ENCODE measurements around the gene TELO2. TPM values are rescaled to one million over a fixed set of nuclear protein-coding genes. Genes with fewer than 3 reads are reported as not detected.
A peak's percentile ranks its signal among the peaks of the same experiment; 100 is the strongest.

TELO2 gene
- polyA plus RNA-seq, 2 of the 4 experiments (the other 2 are of a cell fraction) = 10.6 to 34.8 TPM

DNA sequence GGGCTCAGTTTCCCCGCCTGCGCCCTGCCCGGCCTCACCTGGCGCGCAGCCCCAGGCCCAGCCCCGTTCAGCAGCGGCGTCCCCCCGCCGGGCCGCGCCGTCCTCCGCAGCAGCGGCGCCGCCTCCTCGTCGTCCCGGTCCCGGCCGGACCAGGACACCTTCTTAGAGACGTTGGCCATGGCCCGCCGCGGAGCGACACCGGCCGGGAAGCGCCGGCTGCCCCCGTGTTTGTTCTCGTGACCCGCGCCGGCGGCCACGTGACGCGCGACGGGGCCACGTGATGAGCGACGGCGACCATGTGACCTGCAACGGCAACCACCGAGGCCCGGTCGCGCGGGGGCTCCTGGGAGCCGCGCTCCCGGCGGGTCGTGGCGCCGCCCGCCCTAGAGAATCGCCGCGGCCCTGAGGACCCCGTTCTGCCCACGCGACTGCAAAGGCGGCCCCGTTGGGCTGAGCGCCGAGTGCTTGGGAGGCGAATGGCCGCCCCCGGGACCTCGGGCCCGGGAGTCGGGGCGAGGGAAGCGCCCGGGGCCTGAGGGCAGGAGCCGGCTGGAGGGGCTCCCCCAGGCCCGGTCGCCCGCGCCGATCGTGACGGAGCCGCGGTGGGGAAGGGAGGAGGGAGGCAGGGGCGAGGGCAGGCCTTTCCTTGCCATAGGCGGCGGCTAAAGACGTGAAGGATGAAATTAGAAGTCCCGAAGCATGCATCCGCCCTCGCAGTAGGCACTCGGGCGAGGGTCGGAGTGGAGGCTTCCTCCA is 18.2 kb upstream of the TELO2 start, which contains the start of gene CLCN7:
CLCN7 (minus strand) TSS at position 233 of the 756 bp plus-strand sequence; CDS start at position 179, 54 bp downstream.
- Histone ChIP-seq H3K9me3 (no peaks in the 10 kb centered on the region), H3K27ac (peak within 1 kb of the TSS; percentile 97 to 98), H3K4me2 (peak within 1 kb of the TSS; percentile 100), H3K4me1 (peaks cover 11% of the 10 kb centered on the region), H3K4me3 (peak within 1 kb of the TSS; percentile 99)
- TF ChIP-seq HOXB5 (CRISPR knock-in tag; IDR thresholded peaks at IDR 0.05) (peak; percentile 89), FOSL2 (IDR thresholded peaks at IDR 0.05) (no peak), FOSL2 (CRISPR knock-in tag; IDR thresholded peaks at IDR 0.05) (peak; percentile 26; the same call in 1 of the 2 replicates), HDAC2 (IDR thresholded peaks at IDR 0.05) (0 out of 2 replicates have a peak, but pooled peaks have one; percentile 50), RNF2 (IDR thresholded peaks at IDR 0.05; ENCODE audit: borderline replicate concordance, low read depth) (peak; percentile 81; the same call in 1 of the 2 replicates), HEYL (CRISPR knock-in tag; IDR thresholded peaks at IDR 0.05) (no peak), USF2 (IDR thresholded peaks at IDR 0.05) (peak; percentile 99), KDM5A (IDR thresholded peaks at IDR 0.05) (peak; percentile 68), HOXB13 (CRISPR knock-in tag; IDR thresholded peaks at IDR 0.05; ENCODE audit: low read depth) (peak; percentile 65; the same call in 1 of the 2 replicates), NR3C1 (IDR thresholded peaks at IDR 0.05) (no peak), POLR2A (IDR thresholded peaks at IDR 0.05; ENCODE audit: low read length) (peak; percentile 66), FOXS1 (CRISPR knock-in tag; IDR thresholded peaks at IDR 0.05) (peak; percentile 58; the same call in 1 of the 2 replicates), EHF (CRISPR knock-in tag; IDR thresholded peaks at IDR 0.05) (peak; percentile 70; the same call in 1 of the 2 replicates), EP300 (IDR thresholded peaks at IDR 0.05) (no peak), BHLHE40 (IDR thresholded peaks at IDR 0.05; ENCODE audit: low read depth, low read length) (peak; percentile 64; the same call in 1 of the 2 replicates), E2F6 (IDR thresholded peaks at IDR 0.05; ENCODE audit: borderline replicate concordance, low read depth) (peak; percentile 77), JUN (IDR thresholded peaks at IDR 0.05) (peak; percentile 77 to 88; a peak in 4 of 5 replicates), NPAS2 (CRISPR knock-in tag; IDR thresholded peaks at IDR 0.05; ENCODE audit: borderline replicate concordance) (peak; percentile 99), REST (IDR thresholded peaks at IDR 0.05) (peak; percentile 43), HOXA7 (CRISPR knock-in tag; IDR thresholded peaks at IDR 0.05) (no peak), MAX (IDR thresholded peaks at IDR 0.05) (peak; percentile 95), PHF8 (IDR thresholded peaks at IDR 0.05; ENCODE audit: borderline replicate concordance, low read depth) (peak; percentile 98), CHD2 (IDR thresholded peaks at IDR 0.05; ENCODE audit: low read length, partially characterized antibody) (no peak), RFX5 (IDR thresholded peaks at IDR 0.05) (no peak), MYC (IDR thresholded peaks at IDR 0.05; ENCODE audit: borderline replicate concordance, low read length) (peak; percentile 58; the same call in 1 of the 2 replicates)
- TF ChIP-seq, protein P1, sequence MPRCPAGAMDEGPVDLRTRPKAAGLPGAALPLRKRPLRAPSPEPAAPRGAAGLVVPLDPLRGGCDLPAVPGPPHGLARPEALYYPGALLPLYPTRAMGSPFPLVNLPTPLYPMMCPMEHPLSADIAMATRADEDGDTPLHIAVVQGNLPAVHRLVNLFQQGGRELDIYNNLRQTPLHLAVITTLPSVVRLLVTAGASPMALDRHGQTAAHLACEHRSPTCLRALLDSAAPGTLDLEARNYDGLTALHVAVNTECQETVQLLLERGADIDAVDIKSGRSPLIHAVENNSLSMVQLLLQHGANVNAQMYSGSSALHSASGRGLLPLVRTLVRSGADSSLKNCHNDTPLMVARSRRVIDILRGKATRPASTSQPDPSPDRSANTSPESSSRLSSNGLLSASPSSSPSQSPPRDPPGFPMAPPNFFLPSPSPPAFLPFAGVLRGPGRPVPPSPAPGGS (IDR thresholded peaks at IDR 0.05) = peak; percentile 55; the same call in 1 of the 3 replicates
- TF ChIP-seq, protein P2, sequence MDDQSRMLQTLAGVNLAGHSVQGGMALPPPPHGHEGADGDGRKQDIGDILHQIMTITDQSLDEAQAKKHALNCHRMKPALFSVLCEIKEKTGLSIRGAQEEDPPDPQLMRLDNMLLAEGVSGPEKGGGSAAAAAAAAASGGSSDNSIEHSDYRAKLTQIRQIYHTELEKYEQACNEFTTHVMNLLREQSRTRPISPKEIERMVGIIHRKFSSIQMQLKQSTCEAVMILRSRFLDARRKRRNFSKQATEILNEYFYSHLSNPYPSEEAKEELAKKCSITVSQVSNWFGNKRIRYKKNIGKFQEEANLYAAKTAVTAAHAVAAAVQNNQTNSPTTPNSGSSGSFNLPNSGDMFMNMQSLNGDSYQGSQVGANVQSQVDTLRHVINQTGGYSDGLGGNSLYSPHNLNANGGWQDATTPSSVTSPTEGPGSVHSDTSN (IDR thresholded peaks at IDR 0.05) = peak; percentile 24; the same call in 1 of the 2 replicates
- FAIRE-seq (no peak), ATAC-seq (peak; percentile 87 to 88), DNase-seq (ENCODE audit: low read depth in 1 of 2, low spot score in 1 of 2) (peak; percentile 92 to 95)
- CTCF ChIA-PET = interaction anchor here (0.6 to 0.9 kb wide), 2 partner anchors 18 to 111 kb away, joined by 3 read pairs; partner anchors contain the start of gene TELO2
- WGBS (ENCODE audit: missing lambda C conversion rate) = 7% methylated on average over 17 of the region's 99 CpGs
- POLR2A ChIA-PET = interaction anchor here (0.5 to 1.1 kb wide), 2 partner anchors 14 to 94 kb away, joined by 3 read pairs; no protein-coding TSS in a partner anchor

All from A549 (cell line).